T-cell (primary cell): ENCODE data around the gene IGFL4. TPM values are rescaled to one million over a fixed set of nuclear protein-coding genes. Genes with fewer than 3 reads are reported as not detected.

Source experiments
- ATAC-seq, 4 experiments: fragments of 200-7000 bp in 3 of 4; fragments of 150-1000 bp in 1 of 4; cut with Tn5 transposase; replicated peaks in 1 of 4; 1 replicate in 3 of 4; 2 replicates in 1 of 4; pipeline ENCODE4 v1.10.0; 2021; ENCODE audit warnings: moderate library complexity in 3 of 4, mild to moderate bottlenecking in 2 of 4, moderate number of reproducible peaks in 1 of 4
- CTCF ChIA-PET, 2 donors: fragments of 300-600 bp; sonication (Branson Sonifier 250); formaldehyde crosslinking; loops; one replicate each; lab custom pipeline; 2022; ENCODE audit warnings: antibody characterized with exemption in 2 of 2; lab: Charles Lee
- POLR2A ChIA-PET, 2 donors: fragments of 300-600 bp; sonication (Branson Sonifier 250); formaldehyde crosslinking; loops; one replicate each; lab custom pipeline; 2022; ENCODE audit warnings: antibody characterized with exemption in 2 of 2; lab: Charles Lee
- DNase-seq, 35 experiments: peaks; one replicate each; pipeline versions ENCODE4 v3.0.0 to v3.0.0-alpha.2; 2013 to 2023
- H3K27ac ChIP-seq: one replicate; pipeline ENCODE4 v1.5.1; 2013; ENCODE audit warnings: low read length
- H3K27me3 ChIP-seq, 2 experiments: replicated peaks in 1 of 2; 1 replicate in 1 of 2; 2 replicates in 1 of 2; pipeline versions ENCODE4 v1.6.1 to v1.7.0; 2013; ENCODE audit warnings: low read length in 1 of 2, mixed read lengths in 1 of 2; ENCODE audit not compliant: control insufficient read depth in 2 of 2, insufficient read depth in 2 of 2; ENCODE audit errors: extremely low read depth in 1 of 2
- H3K36me3 ChIP-seq, 2 donors: 1 replicate in 1 of 2; 2 replicates in 1 of 2; pipeline versions ENCODE4 v1.6.1 to v1.7.0; 2013; ENCODE audit warnings: low read length in 1 of 2; ENCODE audit not compliant: control insufficient read depth in 2 of 2, insufficient read depth in 1 of 2; ENCODE audit errors: extremely low read depth in 1 of 2
- H3K4me1 ChIP-seq, 2 experiments: 1 replicate in 1 of 2; 2 replicates in 1 of 2; pipeline versions ENCODE4 v1.6.1 to v1.7.0; 2013; ENCODE audit warnings: low read length in 2 of 2, mixed read lengths in 1 of 2; ENCODE audit not compliant: insufficient read depth in 2 of 2, control insufficient read depth in 1 of 2; ENCODE audit errors: extremely low read depth in 1 of 2
- H3K4me3 ChIP-seq, 2 donors: 1 replicate in 1 of 2; 2 replicates in 1 of 2; pipeline versions ENCODE4 v1.5.1 to v1.7.0; 2013; ENCODE audit warnings: mild to moderate bottlenecking in 2 of 2, low read length in 1 of 2, moderate library complexity in 1 of 2; ENCODE audit not compliant: control insufficient read depth in 1 of 2; ENCODE audit errors: extremely low read depth in 1 of 2
- H3K9me3 ChIP-seq: 2 replicates; pipeline ENCODE4 v1.7.0; 2013
- H3K27ac Mint-ChIP-seq, 2 donors: one replicate each; pipeline ENCODE4 v1.8.0; 2020 to 2021; ENCODE audit warnings: mild to moderate bottlenecking in 2 of 2, mixed read lengths in 2 of 2
- H3K27me3 Mint-ChIP-seq, 2 donors: one replicate each; pipeline ENCODE4 v1.8.0; 2021 to 2022; ENCODE audit warnings: mixed read lengths in 2 of 2
- H3K36me3 Mint-ChIP-seq: one replicate; pipeline ENCODE4 v1.8.0; 2021; ENCODE audit warnings: mixed read lengths
- H3K4me1 Mint-ChIP-seq, 3 donors: one replicate each; pipeline ENCODE4 v1.8.0; 2020 to 2022; ENCODE audit warnings: mixed read lengths in 3 of 3, mild to moderate bottlenecking in 1 of 3
- H3K4me3 Mint-ChIP-seq, 3 donors: one replicate each; pipeline ENCODE4 v1.8.0; 2020 to 2022; ENCODE audit warnings: mild to moderate bottlenecking in 3 of 3, mixed read lengths in 3 of 3, moderate library complexity in 3 of 3
- H3K9me3 Mint-ChIP-seq, 3 donors: one replicate each; pipeline ENCODE4 v1.8.0; 2020 to 2022; ENCODE audit warnings: mixed read lengths in 3 of 3
- WGBS: methylation state at CpG from one replicate; pipeline ENCODE4 v1.1.5; 2013; ENCODE audit warnings: missing lambda C conversion rate; ENCODE audit not compliant: insufficient coverage; 5-methylcytosine and 5-hydroxymethylcytosine counted together
- total RNA-seq, 35 experiments: library from RNA in 6 of 35; stranded (reverse) in 6 of 35; fragments of 120-200 nt in 1 of 35; gene quantifications; one replicate each; pipeline versions ENCODE4 v1.2.1 to v1.2.4 and lab custom pipeline; 2013 to 2026

Gene IGFL4
- total RNA-seq, 5 donors from 2014 or later (not counting 1 experiment from before 2014, with no cell fraction given) = not detected

- Mint-ChIP-seq H3K27me3 (peaks cover 73 to 84% of the 10 kb centered on the region in 2 donors), H3K4me1 (peaks cover 8 to 13% (median 8%) of the 10 kb centered on the region in 3 donors), H3K4me3 (peak overlapping the region in 2 of 3 donors; percentile 17 to 37), H3K27ac (no peak overlapping the region), H3K9me3 (peaks cover 0 to 2% (median 0%) of the 10 kb centered on the region in 3 donors), H3K36me3 (no peaks in the 10 kb centered on the region)
- H3K27ac ChIP-seq = no peak overlapping the region
- H3K9me3 ChIP-seq = no peaks in the 10 kb centered on the region
- peaks cover 28 to 48% of the 10 kb centered on the region in 2 experiments for H3K27me3 ChIP-seq
- ChIA-PET POLR2A (no interaction called here), CTCF (no interaction called here)
- no peaks in the 10 kb centered on the region for H3K36me3 ChIP-seq
- WGBS = 8% methylated on average over 45 of the region's 50 CpGs
- H3K4me1 ChIP-seq = peaks cover 0 to 9% of the 10 kb centered on the region in 2 experiments
- ATAC-seq (peak in 1 of 4 experiments; percentile 45), DNase-seq (peak in 2 of 35 experiments; percentile 4 to 34)
- no peak overlapping the region for H3K4me3 ChIP-seq
Observed at GRCh38 chr19:46076951-46077814, 36.4 kb upstream of the IGFL4 start.

DNA sequence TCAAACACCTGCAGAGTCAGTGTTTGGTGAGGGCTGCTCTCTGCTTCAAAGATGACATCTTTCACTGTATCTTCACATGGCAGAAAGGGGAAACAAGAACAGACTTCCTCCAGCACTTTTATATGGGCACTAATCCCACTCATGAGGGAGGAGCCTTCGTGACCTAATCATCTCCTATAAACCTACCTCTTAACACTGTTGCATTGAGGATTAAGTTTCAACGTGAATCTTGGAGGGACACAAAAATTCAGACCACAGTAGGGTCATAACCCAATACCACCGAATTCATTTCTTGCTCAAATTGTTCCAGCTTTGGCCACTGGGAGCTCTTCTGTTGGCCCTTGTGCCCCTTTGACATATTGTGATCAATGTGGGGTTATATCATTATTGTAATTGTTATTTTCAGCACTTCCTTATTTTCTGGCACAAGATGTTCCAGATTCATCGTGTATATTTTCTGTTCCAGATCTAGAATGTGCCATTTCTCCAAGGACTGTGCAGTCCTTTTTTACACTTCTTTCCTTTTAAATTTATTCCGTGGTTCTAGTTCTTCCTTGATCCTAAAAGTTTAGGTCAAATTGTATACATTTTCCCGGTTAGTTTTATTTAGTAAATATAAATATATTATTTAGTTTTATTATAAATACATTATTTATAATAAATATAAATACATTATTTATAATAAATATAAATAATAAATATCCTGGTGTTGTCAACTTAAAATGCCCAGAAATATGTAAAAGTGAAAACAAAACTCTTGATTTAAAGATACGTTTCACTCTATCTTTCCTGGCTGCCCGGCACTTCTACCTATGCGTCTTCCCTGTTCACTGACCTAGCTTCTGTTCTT, 35.5 kb upstream of the IGFL4 start:
- WGBS = no CpG with 5 or more reads among the region's 9 CpGs
- Mint-ChIP-seq H3K4me1 (peaks cover 8 to 13% (median 8%) of the 10 kb centered on the region in 3 donors), H3K36me3 (no peaks in the 10 kb centered on the region), H3K27ac (no peak overlapping the region), H3K9me3 (peaks cover 0 to 2% (median 0%) of the 10 kb centered on the region in 3 donors), H3K4me3 (peak overlapping the region in 1 of 3 donors; percentile 37), H3K27me3 (peaks cover 72 to 84% of the 10 kb centered on the region in 2 donors)
- Histone ChIP-seq H3K27ac (no peak overlapping the region), H3K27me3 (peaks cover 23 to 52% of the 10 kb centered on the region in 2 experiments), H3K4me3 (no peak overlapping the region), H3K36me3 (no peaks in the 10 kb centered on the region), H3K9me3 (no peaks in the 10 kb centered on the region), H3K4me1 (peaks cover 0 to 9% of the 10 kb centered on the region in 2 experiments)
- ATAC-seq (no peak), DNase-seq (no peak)
- ChIA-PET POLR2A (interaction anchor here in 1 of 2 donors (0.7 kb wide), 1 partner anchor 146 kb away, joined by 3 read pairs; no protein-coding TSS in a partner anchor), CTCF (no interaction called here)

GRCh38 chr19:46073268-46073922, 32.6 kb upstream of the IGFL4 start:
- ATAC-seq (no peak), DNase-seq (no peak)
- Histone ChIP-seq H3K4me3 (no peak overlapping the region), H3K36me3 (no peaks in the 10 kb centered on the region), H3K4me1 (peaks cover 0 to 9% of the 10 kb centered on the region in 2 experiments), H3K27me3 (peaks cover 10 to 43% of the 10 kb centered on the region in 2 experiments), H3K9me3 (no peaks in the 10 kb centered on the region), H3K27ac (no peak overlapping the region)
- H3K27me3 Mint-ChIP-seq = peaks cover 62 to 83% of the 10 kb centered on the region in 2 donors
- no peaks in the 10 kb centered on the region for H3K36me3 Mint-ChIP-seq
- no peak overlapping the region for H3K4me3 Mint-ChIP-seq
- ChIA-PET CTCF (no interaction called here), POLR2A (no interaction called here)
- no peaks in the 10 kb centered on the region for H3K9me3 Mint-ChIP-seq
- peaks cover 8 to 13% (median 8%) of the 10 kb centered on the region in 3 donors for H3K4me1 Mint-ChIP-seq
- WGBS = 72% methylated on average over 3 of the region's 3 CpGs
- no peak overlapping the region for H3K27ac Mint-ChIP-seq

DNA sequence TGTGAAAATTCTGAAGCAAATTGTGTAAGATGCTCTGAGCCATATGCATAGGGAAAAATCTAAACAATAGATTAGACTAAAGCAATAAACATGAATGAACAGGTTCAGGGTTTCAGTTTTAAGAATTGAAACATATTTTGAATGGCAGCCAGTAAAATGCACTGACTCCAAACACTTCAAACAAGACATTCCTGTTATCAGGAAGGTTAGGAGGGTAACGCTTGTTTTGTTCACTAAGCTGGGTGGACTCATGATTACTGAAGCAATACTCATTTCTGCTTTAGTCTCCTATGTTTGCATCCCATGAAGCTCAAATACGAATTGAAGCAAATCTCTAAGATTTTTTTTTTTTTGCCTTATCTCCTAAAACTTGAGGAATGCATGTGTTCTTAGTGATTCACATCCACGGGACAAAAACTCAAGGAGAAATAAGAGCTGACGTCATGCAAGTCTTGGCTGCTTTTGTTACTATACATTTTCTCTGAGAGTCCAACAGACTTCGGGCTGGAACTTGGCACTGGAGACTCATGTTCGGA, 29.1 kb upstream of the IGFL4 start:
- no peak for DNase-seq
- no peaks in the 10 kb centered on the region for H3K9me3 ChIP-seq
- CTCF ChIA-PET = no interaction called here
- H3K4me3 ChIP-seq = no peak overlapping the region
- no peak overlapping the region for H3K27ac ChIP-seq
- H3K4me3 Mint-ChIP-seq = no peak overlapping the region
- H3K27me3 Mint-ChIP-seq = peaks cover 61 to 83% of the 10 kb centered on the region in 2 donors
- no peaks in the 10 kb centered on the region for H3K4me1 Mint-ChIP-seq
- no peaks in the 10 kb centered on the region for H3K4me1 ChIP-seq
- WGBS = 72% methylated on average over 5 of the region's 6 CpGs
- no peaks in the 10 kb centered on the region for H3K36me3 Mint-ChIP-seq
- H3K27me3 ChIP-seq = peaks cover 3 to 41% of the 10 kb centered on the region in 2 experiments
- POLR2A ChIA-PET = no interaction called here
- H3K36me3 ChIP-seq = no peaks in the 10 kb centered on the region
- H3K9me3 Mint-ChIP-seq = no peaks in the 10 kb centered on the region
- H3K27ac Mint-ChIP-seq = no peak overlapping the region
- no peak for ATAC-seq

DNA sequence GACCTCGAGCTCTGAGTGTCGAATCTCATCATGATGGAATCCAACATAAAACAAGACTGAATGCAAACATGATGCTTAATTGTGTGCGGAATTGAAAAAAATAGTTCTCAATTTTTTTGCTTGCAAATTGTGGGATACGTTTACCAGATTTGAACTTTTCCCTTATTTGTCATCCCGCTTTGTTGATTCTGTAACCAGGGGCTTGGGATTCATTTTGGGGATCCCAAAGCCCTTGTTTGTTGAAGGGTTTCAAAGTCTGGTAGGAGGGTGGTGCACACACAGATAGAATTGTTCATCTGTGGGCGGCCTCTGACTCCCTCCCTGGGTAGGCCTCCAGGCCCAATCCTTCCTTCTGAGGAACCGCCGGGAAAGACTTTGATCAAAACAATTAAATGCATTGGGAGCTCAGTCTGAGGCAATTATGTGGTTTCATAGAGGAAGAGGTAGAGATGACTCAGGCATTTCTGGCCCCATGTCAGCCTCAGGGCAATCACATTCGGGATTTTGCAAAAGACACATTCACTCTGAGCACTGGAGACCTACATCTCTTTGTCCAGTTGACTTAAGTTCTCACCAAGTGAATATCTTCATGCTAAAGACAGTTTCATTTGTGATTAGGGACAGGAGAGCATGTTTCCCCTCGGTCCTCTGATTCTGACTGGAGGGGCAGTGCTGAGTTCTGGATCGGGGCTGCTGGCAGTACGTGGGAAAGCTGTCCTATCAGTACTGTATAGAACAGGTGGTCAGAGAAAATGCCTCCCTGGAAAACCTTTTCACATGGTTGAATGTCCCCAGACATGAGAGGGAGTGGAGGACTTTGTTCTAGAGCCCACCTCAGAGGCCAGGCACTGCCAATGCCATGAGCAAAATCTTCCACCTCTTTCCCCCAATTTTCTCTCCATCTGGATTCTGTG, 27.8 kb upstream of the IGFL4 start:
- H3K9me3 Mint-ChIP-seq = no peaks in the 10 kb centered on the region
- ATAC-seq (no peak), DNase-seq (no peak)
- no peaks in the 10 kb centered on the region for H3K4me1 Mint-ChIP-seq
- Histone ChIP-seq H3K4me3 (no peak overlapping the region), H3K9me3 (no peaks in the 10 kb centered on the region), H3K27me3 (peaks cover 0 to 35% of the 10 kb centered on the region in 2 experiments), H3K4me1 (no peaks in the 10 kb centered on the region), H3K36me3 (no peaks in the 10 kb centered on the region), H3K27ac (no peak overlapping the region)
- no peaks in the 10 kb centered on the region for H3K36me3 Mint-ChIP-seq
- whole genome bisulfite sequencing = 58% methylated on average over 7 of the region's 12 CpGs
- no peak overlapping the region for H3K4me3 Mint-ChIP-seq
- no peak overlapping the region for H3K27ac Mint-ChIP-seq
- ChIA-PET POLR2A (no interaction called here), CTCF (no interaction called here)
- H3K27me3 Mint-ChIP-seq = peaks cover 64 to 81% of the 10 kb centered on the region in 2 donors
